Effector memory CD8-positive, alpha-beta T cell (primary cell): Measurements from ENCODE around the gene CHRNB1.

Experiments
- ATAC-seq: fragments of 150-1000 bp; cut with Tn5 transposase; replicated peaks from 2 replicates; pipeline ENCODE4 v1.10.0; 2021; ENCODE audit warnings: mild to moderate bottlenecking, moderate library complexity
- DNase-seq, 3 experiments: peaks; one replicate each; pipeline ENCODE4 v3.0.0; 2021
- H3K27ac Mint-ChIP-seq, 2 donors: one replicate each; pipeline ENCODE4 v1.8.0; 2022; ENCODE audit warnings: mild to moderate bottlenecking in 2 of 2, mixed read lengths in 2 of 2, moderate library complexity in 2 of 2
- H3K27me3 Mint-ChIP-seq, 2 donors: one replicate each; pipeline ENCODE4 v1.8.0; 2022; ENCODE audit warnings: mixed read lengths in 2 of 2
- H3K36me3 Mint-ChIP-seq: one replicate; pipeline ENCODE4 v1.8.0; 2022; ENCODE audit warnings: mild to moderate bottlenecking, moderate library complexity, mixed read lengths; ENCODE audit not compliant: insufficient read depth
- H3K4me1 Mint-ChIP-seq, 2 donors: one replicate each; pipeline ENCODE4 v1.8.0; 2022; ENCODE audit warnings: low read depth in 2 of 2, mixed read lengths in 2 of 2
- H3K4me3 Mint-ChIP-seq, 2 donors: one replicate each; pipeline ENCODE4 v1.8.0; 2022; ENCODE audit warnings: mild to moderate bottlenecking in 2 of 2, mixed read lengths in 2 of 2, moderate library complexity in 2 of 2
- H3K9me3 Mint-ChIP-seq, 2 donors: one replicate each; pipeline ENCODE4 v1.8.0; 2022; ENCODE audit warnings: mixed read lengths in 2 of 2

The CHRNB1 gene

GRCh38 chr17:7408252-7408727, 36.6 kb upstream of the CHRNB1 start:
- Mint-ChIP-seq H3K27ac (no peak overlapping the region), H3K27me3 (no peaks in the 10 kb centered on the region), H3K36me3 (peaks cover 18% of the 10 kb centered on the region), H3K9me3 (no peaks in the 10 kb centered on the region), H3K4me3 (no peak overlapping the region), H3K4me1 (peaks cover 6 to 8% of the 10 kb centered on the region in 2 donors)
- ATAC-seq = peak; percentile 9
- peak in 2 of 3 experiments; percentile 17 to 34 for DNase-seq

GRCh38 chr17:7408863-7409262, 36.0 kb upstream of the CHRNB1 start:
- Mint-ChIP-seq H3K36me3 (peaks cover 18% of the 10 kb centered on the region), H3K4me1 (peaks cover 6% of the 10 kb centered on the region in 2 donors), H3K27ac (no peak overlapping the region), H3K4me3 (peak overlapping the region in 1 of 2 donors; percentile 51), H3K9me3 (no peaks in the 10 kb centered on the region), H3K27me3 (no peaks in the 10 kb centered on the region)
- DNase-seq (no peak), ATAC-seq (no peak)

GRCh38 chr17:7409716-7410115, 35.1 kb upstream of the CHRNB1 start:
- Mint-ChIP-seq H3K36me3 (peaks cover 9% of the 10 kb centered on the region), H3K4me3 (no peak overlapping the region), H3K27ac (no peak overlapping the region), H3K9me3 (no peaks in the 10 kb centered on the region), H3K27me3 (no peaks in the 10 kb centered on the region), H3K4me1 (peaks cover 6% of the 10 kb centered on the region in 2 donors)
- DNase-seq (no peak), ATAC-seq (no peak)

- ATAC-seq = no peak
- H3K27me3 Mint-ChIP-seq = no peaks in the 10 kb centered on the region
- no peak overlapping the region for H3K4me3 Mint-ChIP-seq
- peaks cover 2 to 5% of the 10 kb centered on the region in 2 donors for H3K4me1 Mint-ChIP-seq
- DNase-seq = no peak
- peaks cover 9% of the 10 kb centered on the region for H3K36me3 Mint-ChIP-seq
- no peaks in the 10 kb centered on the region for H3K9me3 Mint-ChIP-seq
- H3K27ac Mint-ChIP-seq = no peak overlapping the region
Measured at GRCh38 chr17:7410634-7411426, 34.0 kb upstream of the CHRNB1 start.

GRCh38 chr17:7411427-7411750, 33.5 kb upstream of the CHRNB1 start:
- Mint-ChIP-seq H3K27me3 (no peaks in the 10 kb centered on the region), H3K4me3 (no peak overlapping the region), H3K36me3 (peaks cover 7% of the 10 kb centered on the region), H3K9me3 (no peaks in the 10 kb centered on the region), H3K27ac (no peak overlapping the region), H3K4me1 (peaks cover under 1 to 3% of the 10 kb centered on the region in 2 donors)
- ATAC-seq (no peak), DNase-seq (no peak)

- H3K36me3 Mint-ChIP-seq = no peaks in the 10 kb centered on the region
- peaks cover 0 to under 1% of the 10 kb centered on the region in 2 donors for H3K27me3 Mint-ChIP-seq
- H3K27ac Mint-ChIP-seq = no peak overlapping the region
- H3K4me3 Mint-ChIP-seq = no peak overlapping the region
- no peaks in the 10 kb centered on the region for H3K9me3 Mint-ChIP-seq
- peaks cover 1 to 4% of the 10 kb centered on the region in 2 donors for H3K4me1 Mint-ChIP-seq
- ATAC-seq (no peak), DNase-seq (no peak)
Measured at GRCh38 chr17:7413346-7413985, 31.4 kb upstream of the CHRNB1 start.

- DNase-seq (no peak), ATAC-seq (no peak)
- Mint-ChIP-seq H3K27ac (no peak overlapping the region), H3K4me3 (no peak overlapping the region), H3K9me3 (no peaks in the 10 kb centered on the region), H3K4me1 (peaks cover 1 to 4% of the 10 kb centered on the region in 2 donors), H3K27me3 (peaks cover 6 to 10% of the 10 kb centered on the region in 2 donors), H3K36me3 (no peaks in the 10 kb centered on the region)
Measured at GRCh38 chr17:7414837-7415236, 30.0 kb upstream of the CHRNB1 start.

- Mint-ChIP-seq H3K9me3 (no peaks in the 10 kb centered on the region), H3K27me3 (peaks cover 7 to 10% of the 10 kb centered on the region in 2 donors), H3K27ac (no peak overlapping the region), H3K36me3 (no peaks in the 10 kb centered on the region), H3K4me1 (peaks cover 1 to 4% of the 10 kb centered on the region in 2 donors), H3K4me3 (no peak overlapping the region)
- no peak for DNase-seq
- ATAC-seq = no peak
Measured at GRCh38 chr17:7415784-7416183, 29.1 kb upstream of the CHRNB1 start.

GRCh38 chr17:7416323-7416722, 28.5 kb upstream of the CHRNB1 start:
- peaks cover 7 to 10% of the 10 kb centered on the region in 2 donors for H3K27me3 Mint-ChIP-seq
- ATAC-seq (no peak), DNase-seq (no peak)
- H3K27ac Mint-ChIP-seq = no peak overlapping the region
- H3K4me3 Mint-ChIP-seq = no peak overlapping the region
- H3K4me1 Mint-ChIP-seq = peaks cover 1 to 4% of the 10 kb centered on the region in 2 donors
- H3K9me3 Mint-ChIP-seq = no peaks in the 10 kb centered on the region
- H3K36me3 Mint-ChIP-seq = no peaks in the 10 kb centered on the region

- no peaks in the 10 kb centered on the region for H3K9me3 Mint-ChIP-seq
- ATAC-seq (no peak), DNase-seq (no peak)
- H3K4me3 Mint-ChIP-seq = no peak overlapping the region
- H3K36me3 Mint-ChIP-seq = no peaks in the 10 kb centered on the region
- peaks cover 7 to 10% of the 10 kb centered on the region in 2 donors for H3K27me3 Mint-ChIP-seq
- H3K27ac Mint-ChIP-seq = no peak overlapping the region
- H3K4me1 Mint-ChIP-seq = peaks cover 1 to 4% of the 10 kb centered on the region in 2 donors
Measured at GRCh38 chr17:7417056-7417655, 27.7 kb upstream of the CHRNB1 start.

GRCh38 chr17:7418472-7419152, 26.2 kb upstream of the CHRNB1 start:
- DNase-seq (no peak), ATAC-seq (no peak)
- Mint-ChIP-seq H3K27me3 (peaks cover 7 to 10% of the 10 kb centered on the region in 2 donors), H3K27ac (no peak overlapping the region), H3K9me3 (no peaks in the 10 kb centered on the region), H3K36me3 (no peaks in the 10 kb centered on the region), H3K4me3 (no peak overlapping the region), H3K4me1 (peaks cover 0 to 4% of the 10 kb centered on the region in 2 donors)

- no peaks in the 10 kb centered on the region for H3K36me3 Mint-ChIP-seq
- no peaks in the 10 kb centered on the region for H3K9me3 Mint-ChIP-seq
- ATAC-seq (no peak), DNase-seq (no peak)
- H3K4me3 Mint-ChIP-seq = no peak within 1 kb of the TSS
- H3K27ac Mint-ChIP-seq = no peak within 1 kb of the TSS
- H3K4me1 Mint-ChIP-seq = peaks cover 1 to 4% of the 10 kb centered on the region in 2 donors
- peaks cover 7 to 10% of the 10 kb centered on the region in 2 donors for H3K27me3 Mint-ChIP-seq
Measured at GRCh38 chr17:7419819-7420610, 24.8 kb upstream of the CHRNB1 start, which contains the start of gene SPEM1. SPEM1 (plus strand) TSS chr17:7420324; CDS start chr17:7420385, 61 bp downstream.
